IMR-90 (cell line): Measurements from ENCODE around the gene CDC37L1. TPM values are rescaled to one million over a fixed set of nuclear protein-coding genes. Genes with fewer than 3 reads are reported as not detected.
A peak's percentile ranks its signal among the peaks of the same experiment; 100 is the strongest.

Experiments
- ATAC-seq: fragments of 200-7000 bp; cut with Tn5 transposase; 2 replicates; pipeline ENCODE4 v1.9.1; 2020; ENCODE audit warnings: low read depth, mild to moderate bottlenecking, moderate library complexity
- Bru-seq: library from RNA; stranded (reverse); fragments of 400-500 nt; gene quantifications from one replicate; lab custom pipeline; 2021; lab: Mats Ljungman, UMichigan
- BruChase-seq, 2 experiments: library from RNA; stranded (reverse); fragments of 400-500 nt; gene quantifications; one replicate each; lab custom pipeline; 2021; lab: Mats Ljungman, UMichigan
- BruUV-seq: library from RNA; stranded (reverse); fragments of 400-500 nt; replicated peaks from 2 replicates; lab custom pipeline; 2021; lab: Mats Ljungman, UMichigan
- CTCF ChIA-PET: fragments of 300-600 bp; formaldehyde crosslinking; extraction: SDS; loops from one replicate; lab custom pipeline; 2021; ENCODE audit warnings: antibody characterized with exemption; lab: Yijun Ruan, JAX
- POLR2A ChIA-PET: fragments of 300-600 bp; sonication (Branson Sonifier 250); formaldehyde crosslinking; loops from one replicate; lab custom pipeline; 2022; ENCODE audit warnings: antibody characterized with exemption; ENCODE audit not compliant: unreplicated experiment; lab: Charles Lee
- DNase-seq: peaks from one replicate; pipeline ENCODE4 v3.0.0; 2013
- H2AFZ ChIP-seq: replicated peaks from 2 replicates; pipeline ENCODE3; 2013; ENCODE audit warnings: low read length, mild to moderate bottlenecking; ENCODE audit not compliant: poor library complexity
- H2AK5ac ChIP-seq: 2 replicates; pipeline ENCODE4 v1.6.1; 2013; ENCODE audit warnings: low read depth, low read length, inconsistent platforms
- H2AK9ac ChIP-seq: replicated peaks from 2 replicates; pipeline ENCODE3; 2013; ENCODE audit warnings: mild to moderate bottlenecking, low read depth, low read length, moderate library complexity; ENCODE audit not compliant: poor library complexity
- H2BK120ac ChIP-seq: 2 replicates; pipeline ENCODE4 v1.6.1; 2013; ENCODE audit warnings: low read depth, low read length, inconsistent platforms
- H2BK15ac ChIP-seq: 3 replicates; pipeline ENCODE4 v1.6.1; 2013; ENCODE audit warnings: low read depth, low read length, inconsistent platforms
- H2BK20ac ChIP-seq: 2 replicates; pipeline ENCODE4 v1.6.1; 2013; ENCODE audit warnings: low read depth, mild to moderate bottlenecking, inconsistent platforms, low read length, moderate library complexity
- H2BK5ac ChIP-seq: 2 replicates; pipeline ENCODE4 v1.6.1; 2013; ENCODE audit warnings: mild to moderate bottlenecking, low read depth, low read length, inconsistent platforms; ENCODE audit not compliant: poor library complexity, severe bottlenecking
- H3K14ac ChIP-seq: replicated peaks from 2 replicates; pipeline ENCODE4 v1.6.1; 2013; ENCODE audit warnings: low read depth, low read length, inconsistent platforms
- H3K18ac ChIP-seq: 2 replicates; pipeline ENCODE4 v1.6.1; 2013; ENCODE audit warnings: low read depth, low read length, control low read depth
- H3K23ac ChIP-seq: 2 replicates; pipeline ENCODE4 v1.6.1; 2013; ENCODE audit warnings: low read depth, low read length, inconsistent platforms
- H3K27ac ChIP-seq: 2 replicates; pipeline ENCODE4 v1.5.1; 2013; ENCODE audit warnings: mild to moderate bottlenecking, control low read depth, low read length; ENCODE audit not compliant: insufficient read depth
- H3K27me3 ChIP-seq: 2 replicates; pipeline ENCODE4 v1.6.1; 2013; ENCODE audit warnings: low read length; ENCODE audit not compliant: control insufficient read depth, insufficient read depth
- H3K36me3 ChIP-seq: 2 replicates; pipeline ENCODE4 v1.6.1; 2013; ENCODE audit warnings: low read length, mixed read lengths; ENCODE audit not compliant: control insufficient read depth, insufficient read depth
- H3K4ac ChIP-seq: 2 replicates; pipeline ENCODE4 v1.6.1; 2013; ENCODE audit warnings: low read depth, low read length, inconsistent platforms
- H3K4me1 ChIP-seq: 2 replicates; pipeline ENCODE4 v1.6.1; 2013; ENCODE audit warnings: low read length, mixed read lengths; ENCODE audit not compliant: control insufficient read depth, insufficient read depth
- H3K4me2 ChIP-seq: 2 replicates; pipeline ENCODE4 v1.6.1; 2013; ENCODE audit warnings: low read depth, mild to moderate bottlenecking, control low read depth, low read length, moderate library complexity
- H3K4me3 ChIP-seq: 2 replicates; pipeline ENCODE4 v1.5.1; 2013; ENCODE audit warnings: low read depth, mild to moderate bottlenecking, control low read depth, low read length, moderate library complexity; ENCODE audit not compliant: insufficient read depth
- H3K56ac ChIP-seq: 2 replicates; pipeline ENCODE4 v1.6.1; 2013; ENCODE audit warnings: low read length, inconsistent platforms; ENCODE audit not compliant: insufficient read depth; ENCODE audit errors: extremely low read depth
- H3K79me1 ChIP-seq, 2 experiments: 2 replicates each; pipeline ENCODE4 v1.6.1; 2013; ENCODE audit warnings: low read length in 2 of 2, inconsistent platforms in 1 of 2, low read depth in 1 of 2
- H3K9ac ChIP-seq: 2 replicates; pipeline ENCODE4 v1.6.1; 2013; ENCODE audit warnings: low read depth, low read length, control low read depth
- H3K9me1 ChIP-seq: 2 replicates; pipeline ENCODE4 v1.6.1; 2013; ENCODE audit warnings: low read length, inconsistent platforms; ENCODE audit not compliant: insufficient read depth
- H3K9me3 ChIP-seq: 2 replicates; pipeline ENCODE4 v1.6.1; 2013; ENCODE audit warnings: low read length; ENCODE audit not compliant: control insufficient read depth, insufficient read depth
- H4K20me1 ChIP-seq: 2 replicates; pipeline ENCODE4 v1.6.1; 2013; ENCODE audit warnings: low read length, inconsistent platforms; ENCODE audit not compliant: insufficient read depth
- H4K5ac ChIP-seq: 2 replicates; pipeline ENCODE4 v1.6.1; 2013; ENCODE audit warnings: mild to moderate bottlenecking, low read depth, low read length, control low read depth
- H4K8ac ChIP-seq, 2 experiments: 2 replicates each; pipeline ENCODE4 v1.6.1; 2013; ENCODE audit warnings: low read depth in 2 of 2, low read length in 2 of 2, control low read depth in 1 of 2, inconsistent platforms in 1 of 2
- H4K91ac ChIP-seq: 2 replicates; pipeline ENCODE4 v1.6.1; 2013; ENCODE audit warnings: low read depth, low read length, inconsistent platforms; ENCODE audit not compliant: insufficient read depth
- CEBPB ChIP-seq: IDR thresholded peaks from 2 replicates; pipeline ENCODE4 v1.6.1; 2012; ENCODE audit warnings: low read depth, low read length, improper control_type of control experiment
- CHD1 ChIP-seq: IDR thresholded peaks from 2 replicates; pipeline ENCODE4 v1.6.1; 2012; ENCODE audit warnings: low read depth, low read length, improper control_type of control experiment
- FOS ChIP-seq: fragments of 150-350 bp; IDR thresholded peaks from 2 replicates; pipeline ENCODE4 v1.6.1; 2016; ENCODE audit warnings: low read depth, low read length
- MAFK ChIP-seq: IDR thresholded peaks from 2 replicates; pipeline ENCODE4 v1.6.1; 2012; ENCODE audit warnings: low read depth, low read length, improper control_type of control experiment
- MXI1 ChIP-seq: IDR thresholded peaks from 2 replicates; pipeline ENCODE4 v1.6.1; 2012; ENCODE audit warnings: low read depth, mild to moderate bottlenecking, low read length, moderate library complexity, borderline replicate concordance
- NFE2L2 ChIP-seq: fragments of 150-350 bp; IDR thresholded peaks from 2 replicates; pipeline ENCODE4 v1.6.1; 2016; ENCODE audit warnings: low read depth, mild to moderate bottlenecking, low read length
- POLR2A ChIP-seq: IDR thresholded peaks from 2 replicates; pipeline ENCODE4 v1.6.1; 2012; ENCODE audit warnings: mild to moderate bottlenecking, low read depth, low read length
- RCOR1 ChIP-seq: IDR thresholded peaks from 2 replicates; pipeline ENCODE4 v1.6.1; 2012; ENCODE audit warnings: mild to moderate bottlenecking, low read length, improper control_type of control experiment; ENCODE audit not compliant: insufficient replicate concordance
- RFX5 ChIP-seq: IDR thresholded peaks from 2 replicates; pipeline ENCODE4 v1.8.0; 2012; ENCODE audit warnings: low read depth, mild to moderate bottlenecking, low read length, moderate library complexity
- SMC3 ChIP-seq: fragments of 150-350 bp; IDR thresholded peaks from 2 replicates; pipeline ENCODE4 v1.6.1; 2016; ENCODE audit warnings: low read depth, mild to moderate bottlenecking, antibody characterized with exemption, low read length, moderate library complexity
- WGBS, 2 experiments: methylation state at CpG; one replicate each; pipeline versions ENCODE4 v1.1.5 to v1.1.7; 2013; ENCODE audit warnings: missing lambda C conversion rate in 2 of 2; ENCODE audit not compliant: insufficient read length in 1 of 2; ENCODE audit errors: extremely low coverage in 2 of 2; 5-methylcytosine and 5-hydroxymethylcytosine counted together
- dilution Hi-C: fragments of 300-500 bp; cut with HindIII; formaldehyde crosslinking; loops from one replicate; pipeline ENCODE4 v1.14.3; 2018; ENCODE audit warnings: low sequenced_read_pairs; ENCODE audit not compliant: unreplicated experiment
- in situ Hi-C: fragments of 300-500 bp; cut with MboI; formaldehyde crosslinking; loops from 3 replicates; pipeline ENCODE4 v1.14.3; 2019; ENCODE audit warnings: low sequenced_read_pairs, inconsistent platforms, mixed read lengths
- intact Hi-C: fragments of 100-400 bp; cut with micrococcal nuclease; formaldehyde crosslinking; loops from 2 replicates; pipeline ENCODE4 v1.10.0; 2022
- long read RNA-seq: library from polyadenylated mRNA; unstranded; transcript quantifications from one replicate; pipeline ENCODE4 v2.0.0, GENCODE V29; 2021; ENCODE audit not compliant: unreplicated experiment
- polyA plus RNA-seq, 3 experiments: library from polyadenylated mRNA; depleted of rRNA; stranded (reverse); fragments of >200 nt; gene quantifications; 2 replicates each; pipeline ENCODE4 v1.2.3, GENCODE V29; 2012; ENCODE audit warnings: low replicate concordance in 1 of 3
- total RNA-seq: library from RNA; depleted of rRNA; stranded (reverse); fragments of >200 nt; gene quantifications from 2 replicates; pipeline ENCODE4 v1.2.3, GENCODE V29; 2012; rRNA removed
- TF ChIP-seq, protein P1 (sequence below): conservative IDR thresholded peaks from 2 replicates; pipeline ENCODE4 v1.5.1; 2012; ENCODE audit warnings: mild to moderate bottlenecking, low read depth, low read length, improper control_type of control experiment
- TF ChIP-seq, protein P2 (sequence below): fragments of 150-350 bp; IDR thresholded peaks from 2 replicates; pipeline ENCODE4 v1.6.1; 2017; ENCODE audit warnings: mild to moderate bottlenecking, antibody characterized with exemption, low read length, low read depth

The CDC37L1 gene
- total RNA-seq = 6.6 and 12.8 TPM in 2 replicates
- polyA plus RNA-seq (2012; rRNA removed) = 6.5 and 7.3 TPM in 2 replicates
- polyA plus RNA-seq (2012; cell fraction: cytosol; rRNA removed) = 4.3 and 7.5 TPM in 2 replicates
- 2.7 and 4.3 TPM in 2 replicates for polyA plus RNA-seq (2012; cell fraction: nucleus; rRNA removed; ENCODE audit: low replicate concordance)
- percentile 76 among the genes with signal in this experiment for Bru-seq, nascent RNA
- BruChase-seq, experiment 1, labeled RNA remaining after a 6-hour chase = percentile 51 among the genes with signal in this experiment
- percentile 56 among the genes with signal in this experiment for BruChase-seq, experiment 2, labeled RNA remaining after a 2-hour chase
- long read RNA-seq, transcript CDC37L1-201 (7 exons, 3,502 nt) = major isoform, 13 of 15 reads
- long read RNA-seq, partial matches to known transcripts = 1 of 15 reads
- long read RNA-seq, other reads (novel, unspliced or antisense) = 1 of 15 reads

DNA sequence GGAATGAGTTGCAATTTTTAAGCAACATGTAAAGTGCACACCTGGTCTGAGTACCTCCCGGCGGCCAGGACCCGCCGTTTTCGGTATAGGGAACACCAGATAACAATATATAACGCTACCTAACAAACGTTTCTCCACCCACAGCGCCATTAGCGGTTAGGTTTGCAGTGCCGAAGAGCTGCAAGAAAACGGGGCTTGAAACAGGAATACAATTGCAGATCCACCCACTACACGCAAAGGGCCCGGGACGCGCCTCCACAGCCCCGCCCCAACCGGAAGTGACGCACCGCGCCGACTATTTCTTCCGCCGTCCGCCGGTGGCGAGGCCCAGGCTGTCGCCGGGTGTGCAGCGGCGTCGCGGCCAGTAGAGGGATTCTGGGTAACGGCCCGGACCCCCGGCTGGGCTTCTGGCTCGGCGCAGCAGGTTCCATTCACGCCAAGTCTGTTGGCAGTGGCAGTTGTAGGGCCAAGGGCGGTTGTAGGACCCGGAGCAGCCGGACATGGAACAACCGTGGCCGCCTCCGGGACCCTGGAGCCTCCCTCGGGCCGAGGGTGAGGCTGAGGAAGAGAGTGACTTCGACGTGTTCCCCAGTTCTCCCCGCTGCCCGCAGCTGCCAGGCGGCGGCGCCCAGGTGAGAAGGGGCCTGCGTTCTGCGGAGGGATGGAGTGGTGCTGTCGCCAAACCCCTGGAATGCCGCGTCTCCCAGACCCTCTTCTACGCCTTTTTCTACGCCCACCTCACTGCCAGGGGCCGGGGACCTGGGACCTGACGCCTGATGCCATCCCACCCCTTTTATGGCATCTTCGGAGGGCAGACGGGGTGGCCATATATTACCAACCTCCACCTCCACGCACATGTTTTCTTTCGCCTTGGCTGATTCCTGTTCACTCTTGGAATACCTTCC is at the start of gene CDC37L1:
Gene CDC37L1, plus strand, starts transcription at position 302 of the 905 bp plus-strand sequence. Its CDS starts 199 bp downstream, at position 501.
- peak; percentile 92 for ATAC-seq
- peak within 1 kb of the TSS; percentile 79 for H4K5ac ChIP-seq
- peak within 1 kb of the TSS; percentile 4 for H2BK20ac ChIP-seq
- peak within 1 kb of the TSS; percentile 91 for H3K14ac ChIP-seq
- 0 out of 3 replicates have a peak within 1 kb of the TSS, but pooled peaks have one; percentile 9 for H2BK15ac ChIP-seq
- dilution Hi-C loops = no loop called here
- CTCF ChIA-PET = interaction anchor here (0.6 to 1.4 kb wide), 3 partner anchors 9 to 977 kb away, joined by 3 read pairs; no protein-coding TSS in a partner anchor
- H3K27ac ChIP-seq = peak within 1 kb of the TSS; percentile 93
- peak within 1 kb of the TSS; percentile 99 for H2AFZ ChIP-seq
- POLR2A ChIA-PET = interaction anchor here (0.6 kb wide), 1 partner anchor 339 kb away, joined by 7 read pairs; no protein-coding TSS in a partner anchor
- H3K36me3 ChIP-seq = no peaks in the 10 kb centered on the region
- peak within 1 kb of the TSS; percentile 78 to 81 for H4K8ac ChIP-seq
- no peaks in the 10 kb centered on the region for H3K9me3 ChIP-seq
- peak within 1 kb of the TSS; percentile 59 for H3K23ac ChIP-seq
- peak within 1 kb of the TSS; percentile 92 for H2BK5ac ChIP-seq
- 1% methylated on average over 15 of the region's 66 CpGs; no CpG with 5 or more reads in 1 of the 2 experiments for WGBS, 2 experiments
- H3K4ac ChIP-seq = peak within 1 kb of the TSS; percentile 71
- peak within 1 kb of the TSS; percentile 67 for H4K91ac ChIP-seq
- peak within 1 kb of the TSS; percentile 35 for H2AK5ac ChIP-seq
- H2AK9ac ChIP-seq = peak within 1 kb of the TSS; percentile 88
- no peaks in the 10 kb centered on the region for H3K27me3 ChIP-seq
- peaks cover 11 to 31% of the 10 kb centered on the region in 2 experiments for H3K79me1 ChIP-seq
- H3K9ac ChIP-seq = peak within 1 kb of the TSS; percentile 96
- H3K18ac ChIP-seq = peak within 1 kb of the TSS; percentile 85
- H2BK120ac ChIP-seq = peak within 1 kb of the TSS; percentile 55
- peaks cover 2% of the 10 kb centered on the region for H3K9me1 ChIP-seq
- H3K56ac ChIP-seq = peak within 1 kb of the TSS; percentile 92
- in situ Hi-C loops = loop anchor here (25.0 kb wide), 1 partner anchor 567 kb away; no protein-coding TSS in a partner anchor
- H3K4me3 ChIP-seq = peak within 1 kb of the TSS; percentile 60
- peak within 1 kb of the TSS; percentile 97 for H3K4me2 ChIP-seq
- intact Hi-C loops = loop anchor here (5.0 kb wide), 1 partner anchor 48 kb away; no protein-coding TSS in a partner anchor
- H4K20me1 ChIP-seq = no peaks in the 10 kb centered on the region; the same call in 1 of the 2 replicates
- peak; percentile 94 for DNase-seq
- H3K4me1 ChIP-seq = peaks cover 7% of the 10 kb centered on the region
- no TSS peak for BruUV-seq
- TF ChIP-seq, protein P1, sequence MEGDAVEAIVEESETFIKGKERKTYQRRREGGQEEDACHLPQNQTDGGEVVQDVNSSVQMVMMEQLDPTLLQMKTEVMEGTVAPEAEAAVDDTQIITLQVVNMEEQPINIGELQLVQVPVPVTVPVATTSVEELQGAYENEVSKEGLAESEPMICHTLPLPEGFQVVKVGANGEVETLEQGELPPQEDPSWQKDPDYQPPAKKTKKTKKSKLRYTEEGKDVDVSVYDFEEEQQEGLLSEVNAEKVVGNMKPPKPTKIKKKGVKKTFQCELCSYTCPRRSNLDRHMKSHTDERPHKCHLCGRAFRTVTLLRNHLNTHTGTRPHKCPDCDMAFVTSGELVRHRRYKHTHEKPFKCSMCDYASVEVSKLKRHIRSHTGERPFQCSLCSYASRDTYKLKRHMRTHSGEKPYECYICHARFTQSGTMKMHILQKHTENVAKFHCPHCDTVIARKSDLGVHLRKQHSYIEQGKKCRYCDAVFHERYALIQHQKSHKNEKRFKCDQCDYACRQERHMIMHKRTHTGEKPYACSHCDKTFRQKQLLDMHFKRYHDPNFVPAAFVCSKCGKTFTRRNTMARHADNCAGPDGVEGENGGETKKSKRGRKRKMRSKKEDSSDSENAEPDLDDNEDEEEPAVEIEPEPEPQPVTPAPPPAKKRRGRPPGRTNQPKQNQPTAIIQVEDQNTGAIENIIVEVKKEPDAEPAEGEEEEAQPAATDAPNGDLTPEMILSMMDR = peak; percentile 59
- TF ChIP-seq RCOR1 (no peak), MXI1 (peak; percentile 68; the same call in 1 of the 2 replicates), CEBPB (peak; percentile 29; the same call in 1 of the 2 replicates), SMC3 (peak; percentile 34), POLR2A (peak; percentile 94), FOS (no peak), MAFK (no peak), NFE2L2 (no peak), RFX5 (no peak), CHD1 (no peak; the same call in 1 of the 2 replicates)
- TF ChIP-seq, protein P2, sequence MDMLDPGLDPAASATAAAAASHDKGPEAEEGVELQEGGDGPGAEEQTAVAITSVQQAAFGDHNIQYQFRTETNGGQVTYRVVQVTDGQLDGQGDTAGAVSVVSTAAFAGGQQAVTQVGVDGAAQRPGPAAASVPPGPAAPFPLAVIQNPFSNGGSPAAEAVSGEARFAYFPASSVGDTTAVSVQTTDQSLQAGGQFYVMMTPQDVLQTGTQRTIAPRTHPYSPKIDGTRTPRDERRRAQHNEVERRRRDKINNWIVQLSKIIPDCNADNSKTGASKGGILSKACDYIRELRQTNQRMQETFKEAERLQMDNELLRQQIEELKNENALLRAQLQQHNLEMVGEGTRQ = no peak
